Endothelial cell of hepatic sinusoid (primary cell): ENCODE measurements around the gene LSM6.

ENCODE experiments used
- in situ Hi-C: cut with HindIII; loops from 2 replicates; pipeline ENCODE4 v1.10.0; 2017; ENCODE audit warnings: low sequenced_read_pairs

LSM6 gene

DNA sequence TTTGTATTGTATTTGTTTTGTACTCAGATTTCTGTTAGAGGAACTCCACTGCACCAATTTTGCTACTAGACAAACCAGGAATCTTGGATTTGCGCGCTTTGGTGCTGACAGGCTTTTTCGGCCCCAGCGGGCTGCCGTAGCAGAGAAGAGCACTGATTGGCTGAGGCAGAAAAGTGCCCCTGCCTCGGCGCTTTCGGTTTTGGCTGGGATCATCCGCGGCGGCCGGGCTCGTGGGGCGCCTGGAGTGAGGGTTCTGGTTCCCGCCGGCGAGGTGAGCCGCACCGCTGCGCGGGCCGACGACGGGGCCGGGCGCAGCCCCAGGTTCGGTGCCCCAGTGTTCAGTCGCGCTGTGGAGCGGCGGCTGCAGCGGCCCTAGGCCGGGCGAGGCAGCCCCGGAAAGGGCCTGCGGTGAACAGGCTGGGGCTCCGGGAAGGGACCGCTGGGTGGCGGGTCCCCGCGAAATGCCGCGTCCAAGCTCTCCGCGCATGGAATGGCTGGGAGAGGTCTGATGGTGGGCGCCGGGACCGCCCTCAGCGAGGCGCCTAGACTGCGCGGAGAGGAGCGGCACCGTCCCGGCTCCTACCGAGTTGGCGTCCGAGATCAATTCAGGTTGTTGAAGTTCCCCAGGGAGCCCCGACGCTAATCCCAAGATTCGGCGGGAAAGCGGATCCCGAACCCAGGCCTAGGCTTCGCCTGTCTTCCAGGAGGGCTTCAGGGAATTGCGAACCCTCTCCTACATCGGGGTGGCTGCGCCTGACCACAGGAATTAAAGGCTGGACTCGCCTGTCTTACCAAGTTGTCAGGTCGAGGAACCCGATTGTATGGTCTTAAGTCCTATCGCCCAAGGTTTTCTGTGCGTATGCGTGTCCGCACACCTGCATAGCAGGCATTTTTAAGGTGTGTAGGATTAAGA lies at the start of gene LSM6:
LSM6 (plus strand) TSS at position 178 of the 913 bp plus-strand sequence. CDS start 7,204 bp downstream, outside the sequence.
- in situ Hi-C loops = no loop called here

DNA sequence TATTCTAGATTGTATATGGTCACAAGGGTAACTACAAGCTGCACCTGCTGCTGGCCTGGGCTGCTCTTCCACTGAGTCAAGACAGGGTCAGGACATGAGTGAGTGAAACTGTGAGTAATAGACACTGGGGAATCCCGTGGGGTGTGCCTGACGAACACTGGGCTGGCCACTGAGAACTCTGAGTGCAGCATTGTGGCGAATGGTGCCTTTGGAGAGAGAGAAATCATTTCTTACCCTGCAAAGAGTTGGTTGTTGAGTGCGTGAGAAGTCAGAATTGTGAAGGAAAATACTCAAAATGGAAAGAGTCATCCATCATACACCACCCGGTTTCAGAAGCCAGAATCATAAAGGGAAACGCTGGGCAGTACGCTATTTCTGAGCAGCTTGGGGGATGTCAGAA lies 43.1 kb upstream of the LSM6 start:
- in situ Hi-C loops = no loop called here

DNA sequence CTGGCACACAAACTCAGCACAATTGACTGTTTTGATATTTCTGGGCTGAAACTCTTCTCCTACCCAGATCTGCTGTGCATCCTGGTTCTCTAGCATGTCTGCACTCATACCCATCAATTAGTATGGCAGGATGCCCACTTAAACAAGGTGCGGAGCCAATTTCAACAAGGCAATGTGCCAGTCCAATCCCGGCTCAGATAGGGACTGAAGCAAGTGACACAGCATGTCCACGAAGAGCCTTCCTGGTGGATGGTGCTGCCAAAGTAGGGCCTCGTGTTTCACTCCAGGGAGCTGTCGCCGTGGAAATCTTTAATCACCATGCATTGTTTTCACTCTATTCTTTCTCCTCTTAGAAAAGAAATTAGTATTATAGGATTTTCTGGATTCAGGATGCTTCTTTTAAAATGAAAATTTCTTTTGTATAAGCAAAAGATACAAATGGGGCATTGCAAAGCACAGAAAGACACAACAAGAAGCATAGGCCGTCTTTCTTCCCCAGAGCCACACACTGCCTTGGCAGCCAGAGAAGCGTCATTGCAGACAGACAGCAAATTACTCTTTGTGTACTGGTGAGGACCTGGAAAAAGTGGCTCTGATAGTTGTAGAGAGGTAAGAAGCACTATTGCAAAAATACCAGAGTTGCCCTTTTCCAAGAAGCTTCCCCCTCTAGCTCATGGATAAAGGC lies 40.6 kb upstream of the LSM6 start:
- in situ Hi-C loops = no loop called here

DNA sequence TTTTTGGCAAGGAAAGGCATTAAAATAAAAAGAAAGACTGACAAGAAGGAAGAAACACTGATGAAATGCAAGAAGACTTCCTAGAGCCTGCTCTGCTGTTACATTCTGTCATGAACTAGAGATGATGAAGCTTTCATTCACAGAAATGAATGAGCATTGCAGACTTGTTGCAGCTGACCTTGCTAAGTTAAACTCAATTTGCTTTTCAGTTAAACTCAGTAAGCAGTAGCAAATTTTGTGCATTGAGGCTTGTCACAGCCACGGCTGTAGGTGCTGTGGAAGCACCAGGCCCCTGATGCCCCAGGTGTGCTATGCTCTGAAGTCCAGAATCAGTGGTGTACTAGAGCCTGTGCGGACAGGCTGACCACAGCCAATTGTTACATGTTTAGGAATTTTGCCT lies 39.6 kb upstream of the LSM6 start:
- in situ Hi-C loops = no loop called here

DNA sequence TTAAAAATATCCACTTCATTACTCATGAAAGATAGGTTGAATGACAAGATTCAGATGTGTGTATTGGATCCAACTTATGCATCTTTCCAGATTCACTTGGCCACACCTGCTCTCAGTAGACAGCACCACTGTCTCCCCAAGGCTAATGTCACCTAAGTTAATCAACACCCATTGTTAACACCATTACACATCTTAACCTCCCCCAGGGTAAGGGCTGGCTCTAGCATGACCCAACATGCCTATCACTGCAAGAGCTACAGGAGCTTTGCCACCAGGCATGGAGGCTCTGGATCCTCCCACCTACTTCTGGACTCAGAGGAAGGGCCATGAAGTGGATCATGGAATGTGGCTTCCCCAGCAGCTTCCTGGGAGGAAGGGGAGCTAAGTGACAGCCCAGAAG lies 32.8 kb upstream of the LSM6 start:
- in situ Hi-C loops = loop anchor here (5.0 kb wide), 1 partner anchor 35 kb away; no protein-coding TSS in a partner anchor

DNA sequence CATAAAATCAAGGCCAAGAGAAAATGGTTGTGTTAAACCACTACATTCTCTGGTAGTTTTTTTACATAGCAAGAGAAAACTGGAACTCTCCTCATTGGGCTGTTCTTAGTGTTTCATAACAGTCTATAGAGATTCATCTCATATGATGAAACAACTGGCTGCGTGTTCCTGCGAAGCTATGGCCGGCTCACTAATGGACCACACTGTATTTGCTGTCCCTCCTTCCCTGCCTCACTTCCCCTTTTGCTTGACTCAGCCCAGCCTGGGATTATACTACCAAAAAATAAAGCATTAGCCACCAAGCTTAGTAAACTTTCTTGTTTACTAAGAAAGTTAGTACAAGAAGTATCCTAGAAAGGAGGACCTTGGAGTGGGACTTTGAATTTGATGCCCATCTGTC lies 31.6 kb upstream of the LSM6 start:
- in situ Hi-C loops = loop anchor here (5.0 kb wide), 1 partner anchor 37 kb away; no protein-coding TSS in a partner anchor

DNA sequence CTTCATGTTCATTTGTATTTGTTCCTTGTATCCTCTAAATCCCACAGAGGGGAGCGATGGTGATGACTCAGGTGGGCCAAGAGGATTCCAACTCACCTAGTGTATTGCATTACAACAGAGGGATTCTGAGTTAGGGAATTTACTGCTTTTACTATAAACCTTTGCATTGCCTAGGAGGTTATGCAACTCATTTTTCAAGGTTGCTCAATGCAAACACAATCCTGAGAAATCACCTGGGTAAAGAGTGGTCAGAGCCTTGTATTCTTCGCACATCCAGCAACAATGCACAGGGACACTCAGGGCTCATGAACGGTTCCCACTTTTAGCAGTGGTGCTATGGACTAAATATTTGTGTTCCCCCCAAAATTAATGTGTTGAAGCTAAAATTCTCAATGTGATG lies 28.6 kb upstream of the LSM6 start:
- in situ Hi-C loops = no loop called here

DNA sequence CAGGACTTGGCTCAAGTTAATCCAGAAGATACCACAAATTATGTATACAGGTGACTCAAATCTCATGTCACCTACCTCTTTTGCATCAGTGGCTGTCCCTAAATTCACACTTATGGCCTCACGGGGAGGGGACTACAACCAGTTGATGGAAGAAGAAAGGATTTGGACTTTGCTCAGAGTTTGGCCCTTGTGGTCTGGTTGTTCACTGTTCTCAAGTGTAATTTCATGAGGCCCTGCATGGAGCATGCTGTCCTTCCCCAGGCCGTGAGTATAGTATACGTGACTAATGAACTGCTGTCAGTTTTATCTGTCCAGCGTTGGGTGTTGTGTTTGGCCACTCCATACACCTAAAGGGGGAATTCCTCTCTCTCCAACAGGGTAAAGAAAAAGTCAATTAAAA lies 27.5 kb upstream of the LSM6 start:
- in situ Hi-C loops = no loop called here

DNA sequence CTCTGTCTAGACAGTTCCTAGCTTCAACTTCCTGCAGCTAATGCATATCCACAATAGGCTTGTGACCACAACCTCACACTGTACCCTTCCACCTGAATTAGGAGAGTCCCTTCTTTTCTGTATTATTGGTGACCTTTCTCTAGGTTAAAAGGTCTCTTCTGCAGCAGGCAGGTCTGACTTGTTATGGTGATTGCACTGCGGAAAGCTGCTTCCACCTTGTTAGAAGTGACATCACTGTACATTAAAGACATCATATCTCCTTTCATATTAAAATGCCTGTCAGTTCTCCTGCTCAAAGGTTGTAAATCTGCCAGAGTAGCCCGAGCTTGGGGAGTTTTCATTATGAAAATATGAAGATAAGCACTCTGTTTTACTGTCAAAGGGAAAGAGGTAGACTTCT lies 21.5 kb upstream of the LSM6 start:
- in situ Hi-C loops = no loop called here

DNA sequence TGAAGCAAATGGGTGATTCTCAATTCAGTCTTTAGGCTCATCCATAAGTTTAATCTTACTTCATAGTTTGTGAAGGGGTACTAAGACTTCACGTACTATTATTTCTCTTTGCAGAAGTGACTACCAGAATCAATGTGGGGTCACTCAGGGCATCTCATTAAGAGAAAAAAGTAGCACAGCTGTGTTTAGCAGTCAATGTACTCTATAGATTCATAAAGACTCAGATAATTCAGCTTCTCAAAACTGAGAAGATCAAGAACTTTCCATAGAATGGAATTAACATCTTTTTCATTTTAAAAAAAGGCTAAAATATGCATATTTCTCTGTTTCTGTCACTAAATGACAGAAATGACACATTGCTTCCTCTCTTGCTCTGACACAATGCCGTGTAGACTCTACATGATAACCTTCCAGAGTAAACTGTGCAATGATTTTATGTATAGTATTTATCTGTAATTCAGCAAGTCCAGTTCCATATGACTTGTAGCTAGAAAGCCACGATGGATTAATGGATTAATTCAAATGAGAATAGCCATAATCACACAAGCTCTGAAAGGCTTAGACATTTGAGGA lies 20.3 kb upstream of the LSM6 start:
- in situ Hi-C loops = no loop called here

DNA sequence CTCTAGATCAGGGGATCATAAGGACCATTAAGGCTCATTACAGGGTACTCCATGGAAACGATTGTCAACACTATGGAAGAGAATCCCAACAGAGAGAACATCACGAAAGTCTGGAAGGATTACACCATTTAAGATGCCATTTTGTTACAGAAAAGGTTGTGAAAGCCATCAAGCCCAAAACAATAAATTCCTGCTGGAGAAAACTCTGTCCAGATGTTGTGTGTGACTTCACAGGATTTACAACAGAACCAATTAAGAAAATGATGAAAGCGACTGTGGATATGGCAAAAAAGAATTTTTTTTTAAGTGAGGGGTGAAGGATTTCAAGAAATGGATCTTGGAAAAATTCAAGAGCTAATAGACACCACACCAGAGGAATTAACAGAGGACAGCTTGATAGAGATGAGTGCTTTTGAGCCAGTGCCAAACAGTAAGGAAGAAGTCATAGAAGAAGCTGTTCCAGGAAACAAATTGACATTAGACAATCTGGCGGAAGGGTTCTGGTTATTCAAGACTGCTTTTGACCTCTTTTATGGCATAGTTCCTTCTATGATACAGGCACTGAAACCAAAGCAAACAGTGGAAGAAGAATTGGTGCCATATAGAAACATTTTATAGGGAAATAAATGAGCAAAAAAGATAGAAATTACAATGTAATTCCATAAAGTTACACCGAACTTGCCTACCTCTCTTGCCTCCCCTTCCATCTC lies 17.3 kb upstream of the LSM6 start:
- in situ Hi-C loops = no loop called here

DNA sequence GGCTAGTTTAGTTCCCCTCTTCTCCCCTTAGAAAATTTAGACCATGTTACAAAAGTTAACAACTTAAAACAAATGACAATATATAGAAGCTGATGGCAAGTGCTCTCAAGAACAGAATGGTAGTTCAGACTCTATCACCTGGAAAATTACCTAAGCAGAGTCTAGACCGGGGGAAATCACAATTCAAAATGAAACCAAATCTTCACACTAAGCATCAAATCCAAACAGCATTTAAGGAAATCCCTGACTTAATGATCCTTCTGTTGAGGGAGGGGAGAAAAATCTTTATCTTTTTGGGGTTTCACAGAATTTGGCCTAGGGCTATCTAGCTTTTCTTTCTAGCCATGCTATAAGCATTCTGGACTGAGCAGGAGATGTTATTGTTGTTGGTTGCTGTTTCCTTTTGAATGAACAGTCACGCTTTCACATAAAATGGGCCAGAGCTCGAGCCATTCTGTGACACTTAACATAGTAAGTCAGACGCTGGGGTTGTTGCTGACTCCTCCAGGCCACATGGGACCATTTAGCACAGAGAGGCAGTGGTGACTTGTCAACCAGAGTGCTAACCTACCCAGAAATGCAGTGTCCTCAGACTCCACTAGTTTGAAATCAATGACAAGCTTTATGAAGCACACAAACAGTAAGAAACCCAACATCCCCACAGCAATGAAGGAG lies 16.0 kb upstream of the LSM6 start:
- in situ Hi-C loops = no loop called here

DNA sequence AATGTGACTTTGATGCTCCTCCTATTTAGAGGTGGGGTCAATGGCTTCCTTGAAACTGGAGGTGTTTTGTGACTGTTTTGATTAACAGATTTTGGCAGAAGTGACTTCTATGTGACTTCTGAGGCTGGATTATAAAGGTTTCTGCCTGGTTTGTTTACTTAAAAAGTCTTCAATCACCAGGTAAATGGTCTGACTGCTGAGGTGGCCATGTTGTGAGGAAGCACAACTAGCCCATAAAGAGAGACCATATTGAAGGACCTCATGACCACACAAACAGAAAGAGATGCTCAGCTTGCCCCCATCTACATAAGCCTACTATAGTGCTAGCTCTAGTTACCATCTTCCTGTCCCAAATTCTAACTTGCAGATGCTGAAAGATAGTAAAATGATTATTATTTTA lies 14.3 kb upstream of the LSM6 start:
- in situ Hi-C loops = no loop called here

DNA sequence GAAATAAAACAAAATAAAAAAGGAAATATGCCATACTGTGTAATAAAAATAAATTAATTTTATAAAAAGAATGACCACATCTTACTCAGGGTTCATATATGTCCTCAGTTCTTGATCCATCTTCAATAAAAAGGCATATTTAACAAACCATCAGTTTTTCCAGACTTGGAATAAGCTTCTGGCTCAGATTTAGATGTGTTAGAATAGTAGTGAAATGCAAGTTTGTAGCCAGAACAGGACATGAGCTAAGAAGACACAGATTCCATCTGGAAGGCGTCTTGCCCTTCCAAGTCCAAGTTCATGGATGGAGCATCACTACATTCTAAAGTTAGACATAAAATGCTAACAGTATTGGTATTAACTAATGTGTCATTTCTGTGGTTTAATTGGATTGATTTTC lies 10.3 kb upstream of the LSM6 start:
- in situ Hi-C loops = no loop called here

DNA sequence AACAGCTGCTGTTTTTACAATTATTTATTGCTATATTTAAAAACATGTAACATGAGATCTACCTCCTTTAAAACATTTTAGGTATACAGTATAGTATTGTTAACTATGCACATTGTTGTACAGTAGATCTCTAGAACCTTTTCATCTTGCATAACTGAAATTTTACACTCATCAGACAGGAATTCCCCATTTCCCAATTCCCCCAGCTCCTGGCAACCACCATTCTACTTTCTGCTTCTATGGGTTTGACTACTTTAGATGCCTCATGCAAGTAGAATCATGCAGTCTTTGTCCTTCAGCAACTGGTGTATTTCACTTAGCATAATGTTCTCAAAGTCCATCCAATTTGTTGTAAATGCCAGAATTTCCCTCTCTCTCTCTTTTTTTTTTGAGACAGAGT lies 9.7 kb upstream of the LSM6 start:
- in situ Hi-C loops = no loop called here

DNA sequence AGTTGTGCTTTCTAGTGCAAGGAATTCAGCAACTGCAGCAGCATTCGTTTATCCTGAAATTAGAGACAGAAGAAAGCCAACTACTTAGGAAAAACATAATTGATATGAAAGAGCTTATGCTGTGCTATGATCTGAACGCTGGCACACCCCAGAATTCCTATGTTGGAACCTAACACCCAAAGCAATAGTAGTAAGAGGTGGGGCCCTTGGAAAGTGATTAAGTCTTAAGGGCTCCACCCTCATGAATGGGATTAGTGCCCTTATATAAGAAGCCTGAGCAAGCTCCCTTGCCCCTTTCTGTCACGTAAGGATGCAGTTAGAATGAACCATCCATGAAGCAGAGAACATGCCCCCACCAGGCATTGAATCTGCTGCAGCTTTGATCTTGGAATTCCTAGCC lies 5.4 kb upstream of the LSM6 start:
- in situ Hi-C loops = no loop called here

DNA sequence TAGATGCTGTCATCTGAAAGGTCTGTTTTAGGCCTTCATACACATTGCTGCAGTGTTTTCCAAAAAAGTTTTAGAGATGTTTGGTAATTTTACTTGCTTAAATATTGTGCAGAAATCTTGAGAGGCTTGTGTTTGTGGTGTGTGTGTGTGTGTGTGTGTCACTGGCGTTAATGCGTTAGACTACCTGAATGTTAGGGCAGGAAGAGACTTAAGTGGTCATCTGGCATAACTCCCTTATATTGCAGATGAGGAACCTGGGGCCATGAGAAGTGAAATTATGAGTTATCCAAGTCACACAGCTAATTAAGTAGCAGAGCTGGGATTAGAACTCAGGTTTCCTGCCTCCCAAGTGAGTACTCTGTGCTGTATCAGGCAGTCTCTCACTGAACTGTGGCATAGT lies 1.4 kb downstream of the LSM6 start:
- in situ Hi-C loops = no loop called here

DNA sequence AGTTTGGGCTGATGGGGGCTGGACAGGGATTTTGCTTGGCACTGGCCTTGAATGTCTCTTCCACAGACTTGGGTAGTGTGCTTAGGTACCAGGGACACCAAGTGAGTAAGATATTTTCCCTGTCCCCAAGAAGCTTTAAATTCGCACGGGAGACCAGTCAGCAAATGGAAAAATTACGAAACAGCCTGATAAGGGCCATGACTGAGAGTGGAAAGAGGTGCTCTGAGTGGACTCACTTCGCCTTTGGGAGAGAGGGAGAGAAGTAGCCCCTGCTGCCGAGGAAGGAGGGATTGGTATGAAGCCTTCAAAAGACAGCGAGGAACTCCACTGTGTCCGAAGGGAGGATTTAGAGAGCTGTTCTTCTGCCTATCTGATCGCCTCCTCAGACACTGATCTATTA lies 2.6 kb downstream of the LSM6 start:
- in situ Hi-C loops = no loop called here

DNA sequence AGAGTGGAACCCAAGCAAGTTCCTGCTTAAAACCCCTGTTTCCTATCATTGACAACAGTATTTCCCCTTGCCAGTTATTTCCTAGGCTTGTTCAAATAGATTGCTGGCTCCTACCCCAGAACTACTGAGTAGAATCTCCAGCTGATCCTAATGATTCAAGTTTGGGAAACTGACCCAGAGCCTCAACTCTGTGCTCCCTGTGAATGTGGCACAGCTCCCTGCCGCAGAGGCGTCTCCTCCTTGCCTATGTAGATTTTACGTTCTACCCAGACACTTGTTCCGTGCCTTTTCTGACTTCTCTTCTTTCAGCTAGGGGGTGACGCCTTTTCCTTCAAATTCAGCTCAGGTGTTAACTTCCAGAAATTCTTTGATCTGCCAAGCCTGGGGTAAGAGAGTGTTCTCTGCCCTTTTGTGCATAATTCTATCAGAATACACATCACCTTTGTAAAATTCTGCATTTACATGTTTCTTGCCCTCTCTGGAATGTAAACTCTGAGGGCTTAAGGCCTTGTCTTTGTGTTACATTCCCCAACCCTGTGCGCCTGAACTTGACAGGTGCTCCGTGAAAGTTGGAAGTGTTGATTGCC lies 4.4 kb downstream of the LSM6 start:
- in situ Hi-C loops = no loop called here

DNA sequence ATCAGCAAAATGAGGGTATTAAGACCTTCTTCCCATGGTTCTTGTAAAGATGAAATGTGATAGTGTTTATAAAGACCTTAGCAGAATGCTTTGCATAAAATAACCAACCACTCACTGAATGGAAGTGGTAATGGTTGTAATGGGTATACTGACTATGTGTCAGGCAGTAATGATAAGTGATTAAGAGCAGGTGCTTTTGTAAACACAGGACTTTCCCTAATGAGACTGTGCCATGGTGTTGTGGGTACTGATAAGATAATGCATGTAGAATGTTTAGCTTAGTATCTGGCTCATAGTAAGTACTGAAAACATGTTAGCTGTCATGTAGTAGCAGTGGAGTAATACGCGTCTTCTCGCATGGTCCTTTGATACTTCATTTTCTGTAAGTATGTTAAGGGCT lies 6.9 kb downstream of the LSM6 start:
- in situ Hi-C loops = no loop called here
